Gastrocnemius medialis (tissue), 4 donors: ENCODE measurements around the gene RABAC1.
A peak's percentile ranks its signal among the peaks of the same experiment; 100 is the strongest.

Source experiments
- POLR2A ChIP-seq, 2 donors: fragments of 450-650 bp; IDR thresholded peaks; one replicate each; pipeline ENCODE4 v1.6.1; 2017; ENCODE audit warnings: antibody characterized with exemption in 2 of 2, mild to moderate bottlenecking in 2 of 2, moderate library complexity in 2 of 2
- TF ChIP-seq, protein P1 (sequence below), 5 experiments: fragments of 450-650 bp in 3 of 5; fragments of 200-600 bp in 2 of 5; sonication (generic) in 2 of 5; IDR thresholded peaks in 4 of 5; conservative IDR thresholded peaks in 1 of 5; 1 replicate in 4 of 5; 2 replicates in 1 of 5; pipeline ENCODE4 v1.5.1; 2016 to 2019; ENCODE audit warnings: antibody characterized with exemption in 5 of 5, mild to moderate bottlenecking in 3 of 5, moderate library complexity in 3 of 5

GRCh38 chr19:41958367-41959055 is 610 bp downstream of the RABAC1 start:
- TF ChIP-seq POLR2A (IDR thresholded peaks at IDR 0.05): peak; percentile 32 to 37
- TF ChIP-seq, protein P1, sequence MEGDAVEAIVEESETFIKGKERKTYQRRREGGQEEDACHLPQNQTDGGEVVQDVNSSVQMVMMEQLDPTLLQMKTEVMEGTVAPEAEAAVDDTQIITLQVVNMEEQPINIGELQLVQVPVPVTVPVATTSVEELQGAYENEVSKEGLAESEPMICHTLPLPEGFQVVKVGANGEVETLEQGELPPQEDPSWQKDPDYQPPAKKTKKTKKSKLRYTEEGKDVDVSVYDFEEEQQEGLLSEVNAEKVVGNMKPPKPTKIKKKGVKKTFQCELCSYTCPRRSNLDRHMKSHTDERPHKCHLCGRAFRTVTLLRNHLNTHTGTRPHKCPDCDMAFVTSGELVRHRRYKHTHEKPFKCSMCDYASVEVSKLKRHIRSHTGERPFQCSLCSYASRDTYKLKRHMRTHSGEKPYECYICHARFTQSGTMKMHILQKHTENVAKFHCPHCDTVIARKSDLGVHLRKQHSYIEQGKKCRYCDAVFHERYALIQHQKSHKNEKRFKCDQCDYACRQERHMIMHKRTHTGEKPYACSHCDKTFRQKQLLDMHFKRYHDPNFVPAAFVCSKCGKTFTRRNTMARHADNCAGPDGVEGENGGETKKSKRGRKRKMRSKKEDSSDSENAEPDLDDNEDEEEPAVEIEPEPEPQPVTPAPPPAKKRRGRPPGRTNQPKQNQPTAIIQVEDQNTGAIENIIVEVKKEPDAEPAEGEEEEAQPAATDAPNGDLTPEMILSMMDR (IDR thresholded peaks at IDR 0.05 in 4 of 5, conservative IDR thresholded peaks at IDR 0.05 in 1 of 5): no peak
